HCT116 (cell line): ENCODE results near the gene BDNF.

Source experiments
- CBX3 ChIP-seq: IDR thresholded peaks from 2 replicates; pipeline ENCODE4 v1.6.1; 2012; ENCODE audit warnings: low read depth
- EGR1 ChIP-seq: IDR thresholded peaks from 2 replicates; pipeline ENCODE4 v1.6.1; 2012; ENCODE audit warnings: low read depth
- ELF1 ChIP-seq: IDR thresholded peaks from 2 replicates; pipeline ENCODE4 v1.6.1; 2012; ENCODE audit warnings: low read depth, borderline replicate concordance
- EZH2 ChIP-seq: fragments of 200-600 bp; sonication (generic); IDR thresholded peaks from 2 replicates; pipeline ENCODE4 v1.6.1; 2017; ENCODE audit warnings: antibody characterized with exemption, mixed run types
- EZH2phosphoT487 ChIP-seq: fragments of 200-600 bp; IDR thresholded peaks from 2 replicates; pipeline ENCODE4 v1.6.1; 2018; ENCODE audit warnings: antibody characterized with exemption, borderline replicate concordance
- MAX ChIP-seq: IDR thresholded peaks from 2 replicates; pipeline ENCODE4 v1.6.1; 2012
- POLR2A ChIP-seq: IDR thresholded peaks from 2 replicates; pipeline ENCODE4 v1.7.0; 2011; ENCODE audit warnings: borderline replicate concordance; ENCODE audit not compliant: insufficient read depth, insufficient read length; ENCODE audit errors: extremely low read depth
- POLR2AphosphoS5 ChIP-seq: IDR thresholded peaks from 2 replicates; pipeline ENCODE4 v1.6.1; 2011; ENCODE audit warnings: mild to moderate bottlenecking, low read depth, low read length, moderate library complexity
- RAD21 ChIP-seq: IDR thresholded peaks from 2 replicates; pipeline ENCODE4 v1.6.1; 2012; ENCODE audit warnings: low read depth, mild to moderate bottlenecking
- SRF ChIP-seq: IDR thresholded peaks from 2 replicates; pipeline ENCODE4 v1.6.1; 2012; ENCODE audit warnings: low read depth
- TCF7L2 ChIP-seq: IDR thresholded peaks from 2 replicates; pipeline ENCODE4 v1.7.0; 2011; ENCODE audit warnings: borderline replicate concordance, inconsistent platforms; ENCODE audit not compliant: insufficient read depth, insufficient read length; ENCODE audit errors: extremely low read depth
- TF ChIP-seq, protein P1 (sequence below), 3 experiments: fragments of 200-600 bp in 1 of 3; sonication (generic) in 1 of 3; IDR thresholded peaks in 2 of 3; conservative IDR thresholded peaks in 1 of 3; 2 replicates each; pipeline ENCODE4 v1.5.1; 2012 to 2017; ENCODE audit warnings: low read depth in 2 of 3, low read length in 2 of 3, antibody characterized with exemption in 1 of 3, borderline replicate concordance in 1 of 3, control low read depth in 1 of 3, mild to moderate bottlenecking in 1 of 3, mixed read lengths in 1 of 3, mixed run types in 1 of 3, moderate library complexity in 1 of 3; ENCODE audit not compliant: insufficient read depth in 1 of 3
- TF ChIP-seq, protein P2 (sequence below): IDR thresholded peaks from 2 replicates; pipeline ENCODE4 v1.6.1; 2012; ENCODE audit warnings: low read depth

DNA sequence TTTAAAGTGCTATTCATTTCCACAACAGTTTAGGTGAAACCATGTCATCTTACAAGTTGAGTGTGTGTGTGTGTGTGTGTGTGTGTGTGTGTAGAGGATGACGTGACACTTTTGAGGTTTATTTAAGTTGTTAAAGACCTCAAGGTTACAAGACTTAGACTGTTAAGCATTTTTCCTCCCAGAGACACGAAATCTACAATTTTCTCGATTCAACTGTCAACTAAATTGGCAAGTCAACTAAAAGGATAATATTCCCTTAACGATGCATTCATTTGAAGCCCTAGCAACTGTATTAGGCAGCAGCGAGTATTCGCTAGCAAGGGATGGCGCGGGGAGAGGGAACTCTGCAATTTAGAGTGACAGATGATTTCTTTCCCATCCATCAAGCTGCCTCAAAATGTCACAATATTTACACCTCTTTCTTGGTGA lies 17.6 kb upstream of the BDNF start:
- TF ChIP-seq EZH2phosphoT487 (no peak), POLR2A (no peak), POLR2AphosphoS5 (no peak), EZH2 (no peak), MAX (no peak), EGR1 (no peak), SRF (no peak), CBX3 (no peak), TCF7L2 (no peak), RAD21 (no peak), ELF1 (no peak)
- TF ChIP-seq, protein P1, sequence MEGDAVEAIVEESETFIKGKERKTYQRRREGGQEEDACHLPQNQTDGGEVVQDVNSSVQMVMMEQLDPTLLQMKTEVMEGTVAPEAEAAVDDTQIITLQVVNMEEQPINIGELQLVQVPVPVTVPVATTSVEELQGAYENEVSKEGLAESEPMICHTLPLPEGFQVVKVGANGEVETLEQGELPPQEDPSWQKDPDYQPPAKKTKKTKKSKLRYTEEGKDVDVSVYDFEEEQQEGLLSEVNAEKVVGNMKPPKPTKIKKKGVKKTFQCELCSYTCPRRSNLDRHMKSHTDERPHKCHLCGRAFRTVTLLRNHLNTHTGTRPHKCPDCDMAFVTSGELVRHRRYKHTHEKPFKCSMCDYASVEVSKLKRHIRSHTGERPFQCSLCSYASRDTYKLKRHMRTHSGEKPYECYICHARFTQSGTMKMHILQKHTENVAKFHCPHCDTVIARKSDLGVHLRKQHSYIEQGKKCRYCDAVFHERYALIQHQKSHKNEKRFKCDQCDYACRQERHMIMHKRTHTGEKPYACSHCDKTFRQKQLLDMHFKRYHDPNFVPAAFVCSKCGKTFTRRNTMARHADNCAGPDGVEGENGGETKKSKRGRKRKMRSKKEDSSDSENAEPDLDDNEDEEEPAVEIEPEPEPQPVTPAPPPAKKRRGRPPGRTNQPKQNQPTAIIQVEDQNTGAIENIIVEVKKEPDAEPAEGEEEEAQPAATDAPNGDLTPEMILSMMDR (IDR thresholded peaks at IDR 0.05 in 2 of 3, conservative IDR thresholded peaks at IDR 0.05 in 1 of 3; ENCODE audit: borderline replicate concordance in 1 of 3, insufficient read depth in 1 of 3, low read depth in 2 of 3, low read length in 2 of 3): no peak
- TF ChIP-seq, protein P2, sequence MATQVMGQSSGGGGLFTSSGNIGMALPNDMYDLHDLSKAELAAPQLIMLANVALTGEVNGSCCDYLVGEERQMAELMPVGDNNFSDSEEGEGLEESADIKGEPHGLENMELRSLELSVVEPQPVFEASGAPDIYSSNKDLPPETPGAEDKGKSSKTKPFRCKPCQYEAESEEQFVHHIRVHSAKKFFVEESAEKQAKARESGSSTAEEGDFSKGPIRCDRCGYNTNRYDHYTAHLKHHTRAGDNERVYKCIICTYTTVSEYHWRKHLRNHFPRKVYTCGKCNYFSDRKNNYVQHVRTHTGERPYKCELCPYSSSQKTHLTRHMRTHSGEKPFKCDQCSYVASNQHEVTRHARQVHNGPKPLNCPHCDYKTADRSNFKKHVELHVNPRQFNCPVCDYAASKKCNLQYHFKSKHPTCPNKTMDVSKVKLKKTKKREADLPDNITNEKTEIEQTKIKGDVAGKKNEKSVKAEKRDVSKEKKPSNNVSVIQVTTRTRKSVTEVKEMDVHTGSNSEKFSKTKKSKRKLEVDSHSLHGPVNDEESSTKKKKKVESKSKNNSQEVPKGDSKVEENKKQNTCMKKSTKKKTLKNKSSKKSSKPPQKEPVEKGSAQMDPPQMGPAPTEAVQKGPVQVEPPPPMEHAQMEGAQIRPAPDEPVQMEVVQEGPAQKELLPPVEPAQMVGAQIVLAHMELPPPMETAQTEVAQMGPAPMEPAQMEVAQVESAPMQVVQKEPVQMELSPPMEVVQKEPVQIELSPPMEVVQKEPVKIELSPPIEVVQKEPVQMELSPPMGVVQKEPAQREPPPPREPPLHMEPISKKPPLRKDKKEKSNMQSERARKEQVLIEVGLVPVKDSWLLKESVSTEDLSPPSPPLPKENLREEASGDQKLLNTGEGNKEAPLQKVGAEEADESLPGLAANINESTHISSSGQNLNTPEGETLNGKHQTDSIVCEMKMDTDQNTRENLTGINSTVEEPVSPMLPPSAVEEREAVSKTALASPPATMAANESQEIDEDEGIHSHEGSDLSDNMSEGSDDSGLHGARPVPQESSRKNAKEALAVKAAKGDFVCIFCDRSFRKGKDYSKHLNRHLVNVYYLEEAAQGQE: no peak
